Activated gamma-delta T cell treated with Interleukin-2 at 50 U/mL for 16 hours (primary cell): ENCODE data around the gene CSNK1E.
A peak's percentile ranks its signal among the peaks of the same experiment; 100 is the strongest.

Experiments
- DNase-seq: peaks from one replicate; pipeline ENCODE4 v3.0.0-alpha.2; 2020

CSNK1E gene

DNA sequence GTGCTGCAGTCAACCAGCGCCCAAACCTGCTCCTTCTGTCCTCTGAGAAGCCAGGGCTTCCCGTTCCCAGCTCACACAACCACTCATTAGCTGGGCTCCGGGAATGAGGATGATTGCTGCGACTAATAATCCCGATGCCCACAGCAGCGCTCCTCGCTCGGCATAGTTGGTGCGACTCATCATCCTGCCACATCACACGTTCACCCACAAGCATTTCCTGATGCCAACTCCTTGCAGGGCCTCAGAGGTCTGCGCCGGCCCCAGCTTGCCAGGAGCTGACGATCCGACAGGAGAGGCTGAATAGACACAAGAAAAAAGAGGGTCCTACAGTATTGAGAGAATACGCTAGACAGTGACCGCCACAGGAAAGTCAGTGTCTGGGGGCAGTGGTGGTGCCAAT lies 10.6 kb upstream of the CSNK1E start:
- peak; percentile 21 for DNase-seq

DNA sequence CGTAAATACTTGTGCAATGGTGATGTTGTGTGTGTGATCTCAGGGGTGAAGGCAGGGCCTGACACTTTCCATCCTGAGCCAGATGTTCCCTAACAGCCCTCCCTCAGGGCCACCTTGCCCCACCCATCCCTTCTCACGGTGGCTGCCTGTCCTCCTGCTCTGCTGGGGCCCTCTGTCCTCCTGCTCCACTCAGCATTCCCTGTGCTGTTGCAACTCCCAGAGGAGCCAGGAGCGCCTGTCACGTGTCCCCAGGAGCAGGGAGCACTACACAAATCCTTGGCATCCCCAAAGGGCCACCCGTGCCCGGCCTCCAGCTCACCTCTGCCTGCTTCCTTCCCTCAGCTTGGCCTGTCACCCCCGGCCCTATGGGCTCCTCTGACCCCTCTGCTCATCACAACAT lies 10.2 kb upstream of the CSNK1E start:
- no peak for DNase-seq

DNA sequence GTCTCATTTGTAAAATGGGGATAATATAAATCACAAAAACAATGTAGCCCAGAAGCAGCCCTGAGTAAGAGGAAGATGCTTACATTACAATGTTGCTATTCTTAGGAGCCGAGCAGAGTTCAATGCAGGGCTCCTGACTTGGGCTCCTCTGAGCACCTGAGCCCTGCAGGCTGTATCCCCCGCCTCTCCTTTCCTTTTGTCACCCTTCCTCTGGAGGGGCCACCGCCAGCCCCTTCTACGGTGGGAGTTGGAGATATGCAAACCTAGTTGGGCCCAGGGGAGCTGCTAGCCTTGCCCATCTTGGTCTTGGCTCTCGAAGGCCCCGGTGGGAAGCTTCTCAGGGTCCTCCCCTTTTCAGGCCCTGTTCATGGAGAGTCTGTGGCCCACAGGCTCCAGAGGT lies 8.4 kb upstream of the CSNK1E start:
- no peak for DNase-seq

DNA sequence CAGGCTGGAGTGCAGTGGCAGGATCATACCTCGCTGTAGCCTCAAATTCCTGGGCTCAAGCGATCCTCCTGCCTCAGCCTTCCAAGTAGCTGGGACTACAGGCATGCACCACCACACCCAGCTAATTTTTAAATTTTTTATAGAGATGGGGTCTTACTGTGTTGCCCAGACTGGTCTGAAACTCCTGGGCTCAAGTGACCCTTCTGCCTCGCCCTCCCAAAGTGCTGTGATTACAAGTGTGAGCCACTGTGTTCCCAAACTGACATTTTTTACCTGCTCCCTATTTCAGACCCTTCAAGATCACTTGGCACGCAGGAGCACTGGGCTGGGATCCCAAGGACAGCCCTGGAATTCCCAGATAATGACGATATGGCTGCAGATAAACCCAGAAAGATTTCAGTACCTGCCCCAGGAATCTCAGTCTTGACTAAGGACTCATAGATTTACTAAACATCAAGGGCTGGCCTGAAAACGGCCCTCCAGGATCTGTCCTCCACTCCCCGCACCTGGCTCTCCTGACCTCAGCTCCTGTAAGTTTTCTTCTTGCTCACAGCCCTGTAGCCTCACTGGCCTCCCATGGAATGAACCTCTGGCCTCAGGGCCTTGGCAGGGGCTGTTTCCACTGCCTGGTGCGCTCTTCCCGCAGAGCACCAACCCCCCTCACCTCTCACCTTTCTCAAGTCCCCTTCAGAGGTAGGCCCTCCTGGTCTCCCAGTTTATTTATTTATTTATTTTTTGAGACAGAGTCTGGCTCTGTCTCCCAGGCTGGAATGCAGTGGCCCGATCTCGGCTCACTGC lies 3.6 kb upstream of the CSNK1E start:
- no peak for DNase-seq

DNA sequence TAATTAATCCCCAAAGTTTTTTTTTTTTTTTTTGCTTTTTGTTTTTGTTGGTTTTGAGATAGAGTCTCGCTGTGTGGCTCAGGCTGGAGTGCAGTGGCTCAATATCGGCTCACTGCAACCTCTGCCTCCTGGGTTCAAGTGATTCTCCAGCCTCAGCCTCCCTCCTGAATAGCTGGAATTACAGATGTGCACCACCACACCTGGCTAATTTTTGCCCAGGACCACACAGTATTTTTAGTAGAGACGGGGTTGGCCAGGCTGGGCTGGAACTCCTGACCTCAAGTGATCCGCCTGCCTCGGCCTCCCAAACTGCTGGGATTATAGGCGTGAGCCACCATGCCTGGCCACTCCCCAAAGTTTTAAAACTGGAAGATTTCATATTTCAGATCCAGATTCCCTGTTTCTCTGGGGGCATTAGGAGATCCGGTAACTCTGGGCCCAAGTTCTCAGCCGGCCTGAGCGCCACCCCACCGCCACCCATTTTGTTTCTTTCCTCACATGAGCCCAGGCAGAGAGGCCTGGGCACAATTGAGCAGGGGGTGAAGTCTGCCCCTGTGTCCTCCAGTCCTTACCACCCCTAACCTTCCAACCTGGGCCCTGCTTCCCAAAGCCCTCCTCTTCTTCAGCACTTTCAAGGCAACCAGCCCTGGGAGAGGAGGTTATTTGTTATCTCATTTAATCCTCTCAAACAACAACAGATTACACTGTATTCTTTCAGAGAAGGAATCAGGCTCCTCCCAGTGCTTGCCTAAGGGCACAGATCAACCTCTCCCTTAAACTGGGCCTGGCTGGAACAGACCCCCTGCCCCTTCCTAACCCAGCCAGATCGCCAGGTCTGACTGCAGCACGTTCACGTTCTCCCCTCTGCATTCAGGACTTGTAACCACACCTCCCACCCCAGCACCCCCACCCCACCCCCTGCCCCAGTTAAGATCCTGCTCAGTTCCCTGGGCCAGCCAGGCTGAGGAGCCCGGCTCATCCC lies 1.9 kb upstream of the CSNK1E start:
- no peak for DNase-seq

DNA sequence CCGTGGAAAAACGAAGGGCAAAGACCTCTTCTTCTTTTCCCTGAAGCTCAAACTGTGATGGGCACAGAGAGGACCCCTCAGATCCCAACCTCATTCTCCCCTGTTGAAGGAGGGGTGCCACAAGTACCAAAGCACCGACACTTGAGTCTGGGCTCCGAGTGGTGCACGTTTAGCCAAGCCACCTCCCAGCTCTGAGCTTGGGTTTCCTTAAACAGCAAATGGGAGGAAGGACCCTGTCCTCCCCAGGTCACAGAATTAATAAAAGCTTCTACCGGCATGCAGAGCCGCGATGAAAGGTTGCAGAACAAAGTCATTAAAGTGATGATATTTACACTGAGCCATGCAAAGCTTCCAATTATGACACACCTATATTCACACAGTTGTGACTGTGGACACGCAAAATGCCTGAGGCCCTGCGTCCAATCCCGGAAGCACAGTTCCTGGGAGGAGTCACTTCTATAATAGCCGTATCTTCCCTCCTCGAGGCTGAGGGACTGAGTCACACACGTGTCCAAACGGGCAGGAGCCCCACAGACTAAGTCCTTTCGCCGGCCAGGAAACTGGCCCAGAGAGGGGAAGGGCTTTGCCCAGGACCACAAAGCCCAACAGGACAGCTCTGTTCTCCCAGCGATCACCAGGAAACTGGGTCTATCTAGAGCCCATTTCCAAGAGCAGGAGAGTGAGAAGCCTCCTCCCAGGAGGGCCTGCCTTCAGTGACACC lies 922 bp upstream of the CSNK1E start:
- no peak for DNase-seq

DNA sequence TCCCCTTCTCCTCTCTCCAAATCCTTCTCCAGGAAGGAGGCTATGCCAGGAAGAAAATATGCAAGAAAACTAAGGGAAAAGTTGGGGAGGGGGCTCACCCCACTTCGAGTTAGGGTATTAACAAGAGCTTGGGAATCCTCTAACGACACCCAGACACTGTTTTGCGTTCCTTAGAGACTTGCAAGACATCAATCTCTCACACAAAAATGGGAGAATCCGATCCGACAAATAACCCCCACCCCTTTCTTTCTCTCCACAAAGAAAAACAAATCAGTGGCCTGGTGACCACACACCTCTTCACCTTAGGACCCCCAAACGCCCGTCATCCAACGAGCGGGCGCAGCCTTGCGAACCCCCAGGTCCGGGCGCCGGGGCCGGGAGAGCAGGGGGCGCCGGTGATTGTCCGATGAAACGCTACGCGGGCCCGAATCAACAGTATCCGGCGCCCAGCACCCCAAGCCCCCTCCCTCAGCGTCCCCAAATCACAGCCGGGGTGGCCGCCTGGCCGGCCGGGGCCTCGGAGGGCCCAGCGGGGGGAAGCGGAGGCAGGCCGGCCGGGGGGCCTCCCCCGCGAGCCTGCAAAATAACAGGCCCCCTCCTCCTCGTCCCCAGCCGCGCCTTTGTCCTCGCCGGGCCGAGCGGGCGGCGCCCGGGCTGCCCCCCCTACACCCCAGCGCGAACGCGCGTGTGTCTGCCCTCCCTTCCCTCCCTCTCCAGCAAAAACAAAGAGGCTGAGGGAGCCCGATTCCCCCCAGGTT lies 690 bp downstream of the CSNK1E start:
- DNase-seq, result peak; percentile 52

DNA sequence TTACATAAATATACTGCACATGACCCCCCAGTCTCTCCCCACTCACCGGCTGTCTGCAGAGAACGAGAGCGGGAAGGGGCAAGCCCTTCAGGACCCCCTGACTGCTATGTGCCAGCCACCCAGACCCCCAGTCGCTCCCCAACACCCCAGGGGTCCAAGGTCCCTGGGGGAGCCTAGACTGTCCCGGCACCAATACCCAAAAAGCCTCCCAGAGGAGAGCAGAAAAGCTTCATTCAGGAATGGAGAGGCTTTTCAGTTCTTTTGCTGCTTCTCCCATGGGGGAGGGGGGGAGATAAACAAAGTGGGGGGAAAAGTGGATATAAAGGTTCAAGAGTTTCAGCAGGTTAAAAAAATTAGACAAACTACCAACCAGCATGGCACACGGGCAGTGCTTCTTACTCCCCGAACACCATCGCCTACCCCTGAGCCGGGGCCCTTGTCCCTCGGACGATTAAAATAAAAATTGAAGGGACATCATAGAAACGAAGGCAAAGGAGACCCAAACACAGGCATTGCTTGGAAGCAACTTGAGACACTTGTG lies 1.3 kb downstream of the CSNK1E start:
- no peak for DNase-seq

DNA sequence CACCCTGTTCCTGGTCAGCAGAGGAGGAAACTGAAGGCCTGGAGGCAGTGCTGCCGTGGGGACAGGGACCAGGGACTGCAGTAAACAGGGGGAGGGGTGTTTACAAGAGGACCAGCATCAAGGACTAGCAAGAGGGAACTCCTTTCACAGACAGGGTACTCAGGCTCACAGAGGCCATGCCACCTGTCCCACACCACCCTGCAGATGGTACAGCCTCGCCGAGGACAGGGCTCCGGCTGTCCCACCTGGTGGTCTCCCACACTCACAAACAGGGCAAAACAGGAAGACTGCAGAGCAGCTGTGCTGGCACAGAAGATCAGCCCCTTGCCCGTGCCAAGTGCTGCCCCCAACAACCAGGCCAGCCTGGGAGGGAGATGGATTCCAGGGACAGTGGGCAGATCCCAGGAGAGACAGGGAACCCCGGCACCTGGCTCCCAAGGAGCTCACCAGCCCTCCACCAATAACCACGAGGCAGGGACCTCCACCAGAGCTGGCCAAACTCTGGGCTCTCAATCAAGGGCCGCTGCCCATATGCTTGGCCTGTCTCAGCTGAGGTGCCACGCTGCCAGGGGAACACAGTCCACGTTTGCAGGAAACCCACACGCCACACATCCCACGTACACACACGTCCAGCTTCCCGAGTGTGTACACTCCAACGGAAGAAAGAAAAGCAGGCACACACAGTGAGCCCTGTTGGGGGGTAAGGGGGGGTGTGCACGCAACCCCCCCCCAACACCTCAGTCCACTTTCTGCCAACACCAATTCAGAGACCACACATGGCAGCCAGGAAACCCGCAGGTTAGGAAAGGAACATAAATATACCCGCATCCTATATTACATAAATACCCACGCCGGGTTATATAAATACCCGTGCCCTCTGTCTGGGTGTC lies 2.1 kb downstream of the CSNK1E start:
- DNase-seq, result no peak

DNA sequence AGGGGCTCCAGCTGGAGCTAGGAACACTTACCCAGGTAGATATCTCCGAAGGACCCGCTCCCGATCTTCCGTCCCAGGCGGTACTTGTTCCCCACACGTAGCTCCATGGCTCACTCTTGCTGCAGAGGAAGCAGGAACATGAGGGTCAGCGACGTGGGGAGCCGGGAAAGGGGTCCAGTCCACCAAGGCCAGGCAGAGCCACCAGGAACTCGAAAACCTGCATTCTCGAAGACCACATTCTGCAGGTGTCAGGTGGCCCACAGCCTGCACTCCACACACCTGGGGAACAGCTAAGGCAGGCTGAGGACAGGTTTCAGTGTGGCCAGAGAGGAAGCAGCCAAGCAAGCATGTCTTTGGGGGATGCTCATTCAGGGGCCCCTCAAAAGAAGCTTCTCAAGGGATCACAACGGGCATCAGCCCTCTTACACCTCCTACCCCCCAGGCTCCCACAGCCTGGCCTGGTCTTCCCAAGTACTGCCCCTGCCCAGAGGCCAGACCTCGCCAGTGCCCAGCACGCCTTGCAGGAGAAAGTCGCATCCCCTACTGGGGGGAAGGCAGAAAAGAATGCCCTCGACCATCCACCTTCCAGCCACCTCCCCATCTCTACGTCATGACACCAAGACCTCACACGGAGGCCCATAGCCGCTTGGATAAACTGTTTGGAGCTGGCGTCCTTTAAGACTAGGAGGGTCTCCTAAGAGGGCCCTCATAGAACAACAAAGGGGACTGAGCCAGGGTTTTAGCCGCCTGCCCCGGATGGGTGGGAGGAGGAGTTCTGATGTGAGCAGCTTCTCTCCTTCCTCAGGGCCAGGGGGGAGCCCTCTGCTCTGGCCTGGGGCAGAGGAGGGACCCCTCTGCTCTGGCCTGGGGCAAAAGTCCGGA lies 2.9 kb downstream of the CSNK1E start:
- no peak for DNase-seq

DNA sequence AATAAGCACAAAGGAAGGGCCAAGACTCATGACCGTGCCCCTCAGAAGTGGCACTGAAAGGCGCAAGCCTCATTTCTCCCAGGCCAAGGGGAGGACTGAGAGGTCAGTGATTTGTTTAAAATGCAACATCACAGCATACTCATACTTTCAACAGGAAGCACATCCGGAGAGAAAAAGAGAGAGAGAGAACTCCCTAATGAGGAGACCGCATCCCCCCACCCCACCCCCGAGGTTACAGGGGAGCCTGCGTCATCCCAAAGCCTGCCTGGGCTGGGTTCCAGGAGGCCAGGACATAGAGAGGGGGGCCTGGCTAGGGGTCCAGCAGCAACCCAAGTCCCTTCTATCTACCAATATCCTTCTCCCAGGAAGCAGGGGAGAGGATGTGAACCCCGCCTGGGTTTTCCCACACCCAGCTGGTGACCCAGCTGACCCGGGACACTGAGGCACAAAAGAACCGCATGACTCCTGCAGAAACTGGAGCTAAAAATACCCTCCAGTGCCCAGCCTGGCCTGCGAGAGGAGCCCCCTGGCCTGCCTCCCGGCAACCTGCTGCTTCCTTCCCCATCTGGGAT lies 3.8 kb downstream of the CSNK1E start:
- DNase-seq, result no peak

DNA sequence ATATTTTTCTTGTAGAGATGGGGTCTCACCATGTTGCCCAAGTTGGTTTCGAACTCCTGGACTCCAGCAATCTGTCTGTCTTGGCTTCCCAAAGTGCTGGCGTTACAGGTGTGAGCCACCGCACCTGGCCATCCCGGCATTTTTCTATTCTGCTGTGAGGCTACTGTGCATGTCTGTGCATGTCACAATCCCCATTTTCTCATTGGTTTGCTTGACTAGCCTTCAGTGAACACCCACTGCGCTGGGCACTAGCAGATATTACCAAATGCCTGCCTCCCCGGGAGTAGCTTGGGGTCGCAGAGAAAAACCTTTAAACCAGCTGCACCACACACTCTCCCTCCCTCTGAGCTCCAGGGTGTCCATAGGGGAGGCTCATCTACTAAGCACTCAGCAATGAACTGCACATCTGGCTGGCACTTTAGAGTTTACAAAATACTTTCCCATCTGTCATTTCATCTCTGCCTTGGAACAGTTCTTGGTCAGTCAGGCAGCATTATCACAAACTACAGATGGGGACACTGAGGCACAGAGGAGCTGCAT lies 4.9 kb downstream of the CSNK1E start:
- DNase-seq, result no peak

DNA sequence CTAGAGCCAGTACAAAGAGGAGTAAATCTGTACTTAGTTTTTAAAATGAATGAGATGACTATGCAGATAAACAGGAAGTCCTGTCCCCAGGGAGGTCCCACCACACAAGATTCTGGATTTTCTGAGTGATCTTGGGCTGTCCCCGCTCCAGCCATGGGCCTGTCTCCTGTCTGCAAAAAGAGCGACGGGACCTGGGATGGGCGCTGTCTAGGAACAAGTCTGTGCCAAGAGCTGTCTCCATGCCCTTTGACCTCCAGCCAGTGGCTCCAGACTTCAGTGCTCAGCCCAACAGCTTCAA lies 6.0 kb downstream of the CSNK1E start:
- no peak for DNase-seq

DNA sequence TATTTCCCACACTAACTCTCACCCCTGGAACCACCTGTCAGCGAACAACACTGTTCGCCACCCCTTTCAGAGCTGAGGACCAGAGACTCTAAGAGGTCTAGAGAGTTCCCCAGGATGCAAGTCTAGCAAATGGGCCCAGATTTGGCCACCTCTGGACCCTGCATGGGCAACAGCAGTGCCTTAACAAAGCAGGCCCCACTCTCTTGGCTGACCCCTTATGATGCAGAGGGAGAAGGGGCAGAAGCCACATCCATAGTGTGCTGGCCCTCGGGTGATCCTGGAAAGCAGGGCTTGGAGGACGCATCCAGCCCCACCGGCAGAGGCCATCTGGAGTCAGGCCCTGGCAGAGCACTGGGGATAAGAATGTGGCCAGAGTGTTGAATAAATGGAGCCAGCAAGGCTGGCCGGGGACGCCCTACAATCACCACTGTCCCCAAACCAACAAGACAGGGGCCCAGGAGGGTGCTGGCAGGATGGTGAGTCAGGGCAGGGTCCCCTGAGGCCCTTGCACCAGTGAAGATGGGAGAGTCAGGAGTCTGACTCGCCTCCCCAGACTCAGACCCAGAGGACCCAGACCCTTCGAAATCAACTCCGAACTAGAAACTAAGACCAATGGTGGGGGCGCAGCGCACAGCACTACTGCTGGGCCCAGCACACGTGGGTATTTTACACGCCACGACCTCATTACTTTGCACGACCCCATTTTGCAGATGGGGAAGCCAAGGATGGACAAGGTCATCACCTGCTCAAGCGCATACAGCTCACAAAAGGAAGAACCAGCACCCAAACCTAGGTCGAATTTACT lies 6.5 kb downstream of the CSNK1E start:
- no peak for DNase-seq

DNA sequence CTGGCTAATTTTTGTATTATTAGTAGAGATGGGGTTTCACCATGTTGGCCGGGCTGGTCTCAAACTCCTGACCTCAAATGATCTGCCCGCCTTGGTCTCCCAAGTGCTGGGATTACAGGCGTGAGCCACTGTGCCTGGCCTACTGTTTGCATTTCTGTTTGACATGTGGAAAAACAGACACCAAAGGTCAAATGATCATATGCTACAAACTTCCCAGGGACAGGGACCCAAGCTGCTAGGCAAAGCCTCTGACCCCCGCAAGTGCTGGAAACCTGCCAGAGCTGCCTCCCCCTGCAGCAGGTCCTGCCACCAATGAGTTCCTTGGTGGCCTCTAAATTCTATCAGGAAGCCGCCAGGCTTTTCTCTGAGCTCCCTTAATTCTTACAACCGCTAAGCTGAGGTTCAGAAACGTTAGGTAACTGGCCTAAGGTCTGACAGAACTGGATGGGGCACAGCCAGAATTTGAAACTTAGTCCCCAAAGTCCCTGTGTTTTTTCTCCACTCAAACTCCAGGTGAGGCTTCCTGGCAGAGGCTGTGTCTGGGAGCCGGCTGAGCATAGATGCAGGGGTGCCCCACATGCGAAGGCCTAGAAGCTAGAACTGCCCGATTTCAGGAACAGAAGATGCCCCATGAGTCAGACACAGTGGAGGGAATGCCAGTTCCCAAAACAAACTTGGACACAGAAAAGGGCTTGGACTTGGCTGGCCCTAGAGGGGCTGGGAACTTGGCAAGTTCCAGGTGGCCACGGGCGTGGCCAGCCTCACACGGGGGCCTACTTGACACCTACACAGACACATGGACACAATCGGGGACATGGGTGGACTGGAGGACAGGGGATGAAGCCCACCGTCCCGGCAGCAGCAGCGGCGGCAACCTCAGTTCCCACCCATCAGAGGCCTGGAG lies 7.4 kb downstream of the CSNK1E start:
- no peak for DNase-seq

DNA sequence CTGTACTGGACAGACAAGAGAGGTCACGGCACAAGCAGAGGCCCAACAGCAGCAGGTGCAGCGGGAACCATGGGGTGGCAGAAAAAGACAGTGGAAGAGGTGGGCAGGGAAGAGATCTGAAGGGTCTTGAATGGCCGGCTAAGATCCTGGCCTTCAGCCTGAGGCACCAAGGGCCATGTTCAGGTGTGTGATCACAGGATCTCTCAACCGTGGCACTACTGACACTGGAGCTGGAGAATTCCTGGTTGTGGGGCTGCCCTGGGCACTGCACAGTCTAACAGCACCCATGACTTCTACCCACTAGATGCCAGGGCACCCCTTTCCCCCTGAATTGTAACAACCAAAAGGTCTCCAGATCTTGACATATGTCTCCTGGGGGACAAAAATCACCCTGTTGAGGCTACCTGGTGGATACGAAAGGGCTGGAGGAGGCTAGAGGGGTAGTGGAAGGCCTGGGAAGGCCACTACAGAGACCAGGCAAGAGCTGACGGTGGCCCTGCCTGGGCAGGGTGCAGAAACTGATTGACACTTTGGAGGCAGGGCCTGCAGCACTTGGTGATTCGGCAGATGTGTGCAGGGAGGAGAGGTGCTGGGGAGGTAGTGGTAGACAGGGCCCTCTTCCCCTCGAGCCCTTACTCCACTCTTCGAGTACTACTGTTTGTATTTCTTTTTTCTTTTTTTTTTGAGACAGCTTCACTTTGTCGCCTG lies 8.3 kb downstream of the CSNK1E start:
- no peak for DNase-seq
